HEK293 (cell line): ENCODE results near the gene TNFAIP2.

Experiments used
- PATZ1 ChIP-seq: fragments of 450-650 bp; formaldehyde crosslinking; IDR thresholded peaks from 2 replicates; pipeline ENCODE4 v1.5.1; 2016; ENCODE audit warnings: missing biosample characterization, missing genetic modification characterization
- PRDM10 ChIP-seq: fragments of 450-650 bp; formaldehyde crosslinking; IDR thresholded peaks from 2 replicates; pipeline ENCODE4 v1.5.1; 2016; ENCODE audit warnings: missing biosample characterization, missing genetic modification characterization
- REPIN1 ChIP-seq: fragments of 450-650 bp; formaldehyde crosslinking; IDR thresholded peaks from 2 replicates; pipeline ENCODE4 v1.5.1; 2017; ENCODE audit warnings: missing biosample characterization, missing genetic modification characterization, low read depth
- SALL2 ChIP-seq: fragments of 450-650 bp; formaldehyde crosslinking; IDR thresholded peaks from 2 replicates; pipeline ENCODE4 v1.5.0; 2017; ENCODE audit warnings: missing biosample characterization, mild to moderate bottlenecking, missing genetic modification characterization, borderline replicate concordance
- SP2 ChIP-seq: fragments of 450-650 bp; formaldehyde crosslinking; IDR thresholded peaks from 2 replicates; pipeline ENCODE4 v1.5.1; 2016; ENCODE audit warnings: missing biosample characterization, missing genetic modification characterization
- WT1 ChIP-seq: fragments of 450-650 bp; formaldehyde crosslinking; IDR thresholded peaks from 2 replicates; pipeline ENCODE4 v1.5.1; 2016; ENCODE audit warnings: missing biosample characterization, missing genetic modification characterization
- YY1 ChIP-seq: fragments of 450-650 bp; formaldehyde crosslinking; IDR thresholded peaks from 2 replicates; pipeline ENCODE4 v1.5.1; 2018; ENCODE audit warnings: missing biosample characterization, missing genetic modification characterization
- ZNF10 ChIP-seq: fragments of 450-650 bp; formaldehyde crosslinking; IDR thresholded peaks from 2 replicates; pipeline ENCODE4 v1.5.1; 2017; ENCODE audit warnings: missing biosample characterization, missing genetic modification characterization
- ZNF121 ChIP-seq: fragments of 450-650 bp; formaldehyde crosslinking; IDR thresholded peaks from 2 replicates; pipeline ENCODE4 v1.5.1; 2016; ENCODE audit warnings: missing biosample characterization, missing genetic modification characterization
- ZNF202 ChIP-seq: fragments of 450-650 bp; formaldehyde crosslinking; IDR thresholded peaks from 2 replicates; pipeline ENCODE4 v1.5.1; 2016; ENCODE audit warnings: missing biosample characterization, missing genetic modification characterization, borderline replicate concordance
- ZNF223 ChIP-seq: fragments of 450-650 bp; formaldehyde crosslinking; IDR thresholded peaks from 2 replicates; pipeline ENCODE4 v1.5.1; 2016; ENCODE audit warnings: missing biosample characterization, missing genetic modification characterization
- ZNF26 ChIP-seq: fragments of 450-650 bp; formaldehyde crosslinking; IDR thresholded peaks from 2 replicates; pipeline ENCODE4 v1.5.1; 2016; ENCODE audit warnings: missing biosample characterization, missing genetic modification characterization
- ZNF335 ChIP-seq: fragments of 450-650 bp; formaldehyde crosslinking; conservative IDR thresholded peaks from 2 replicates; pipeline ENCODE4 v1.5.1; 2016; ENCODE audit warnings: missing biosample characterization, missing genetic modification characterization
- ZNF398 ChIP-seq: fragments of 450-650 bp; formaldehyde crosslinking; IDR thresholded peaks from 2 replicates; pipeline ENCODE4 v1.5.1; 2017; ENCODE audit warnings: missing biosample characterization, missing genetic modification characterization
- ZNF404 ChIP-seq: fragments of 450-650 bp; formaldehyde crosslinking; IDR thresholded peaks from 2 replicates; pipeline ENCODE4 v1.5.1; 2017; ENCODE audit warnings: missing biosample characterization, missing genetic modification characterization
- ZNF426 ChIP-seq: fragments of 450-650 bp; formaldehyde crosslinking; IDR thresholded peaks from 2 replicates; pipeline ENCODE4 v1.5.1; 2017; ENCODE audit warnings: missing biosample characterization, missing genetic modification characterization, mild to moderate bottlenecking, inconsistent platforms, moderate library complexity
- ZNF433 ChIP-seq: fragments of 450-650 bp; formaldehyde crosslinking; IDR thresholded peaks from 2 replicates; pipeline ENCODE4 v1.5.1; 2016; ENCODE audit warnings: missing biosample characterization, missing genetic modification characterization, low read depth
- ZNF449 ChIP-seq: fragments of 450-650 bp; formaldehyde crosslinking; IDR thresholded peaks from 2 replicates; pipeline ENCODE4 v1.5.1; 2017; ENCODE audit warnings: missing biosample characterization, mild to moderate bottlenecking, missing genetic modification characterization, moderate library complexity
- ZNF530 ChIP-seq: fragments of 450-650 bp; formaldehyde crosslinking; IDR thresholded peaks from 2 replicates; pipeline ENCODE4 v1.5.1; 2016; ENCODE audit warnings: low read depth, missing biosample characterization, missing genetic modification characterization
- ZNF670 ChIP-seq: fragments of 450-650 bp; formaldehyde crosslinking; IDR thresholded peaks from 2 replicates; pipeline ENCODE4 v1.5.1; 2016; ENCODE audit warnings: missing biosample characterization, missing genetic modification characterization, low read depth
- ZNF747 ChIP-seq: fragments of 450-650 bp; formaldehyde crosslinking; IDR thresholded peaks from 2 replicates; pipeline ENCODE4 v1.5.1; 2016; ENCODE audit warnings: missing biosample characterization, missing genetic modification characterization
- TF ChIP-seq, protein P1 (sequence below): fragments of 450-650 bp; formaldehyde crosslinking; IDR thresholded peaks from 2 replicates; pipeline ENCODE4 v1.5.1; 2016; ENCODE audit warnings: missing biosample characterization, missing genetic modification characterization, low read depth
- TF ChIP-seq, protein P2 (sequence below): fragments of 450-650 bp; formaldehyde crosslinking; IDR thresholded peaks from 2 replicates; pipeline ENCODE4 v1.5.1; 2016; ENCODE audit warnings: missing biosample characterization, missing genetic modification characterization

TNFAIP2 gene

DNA sequence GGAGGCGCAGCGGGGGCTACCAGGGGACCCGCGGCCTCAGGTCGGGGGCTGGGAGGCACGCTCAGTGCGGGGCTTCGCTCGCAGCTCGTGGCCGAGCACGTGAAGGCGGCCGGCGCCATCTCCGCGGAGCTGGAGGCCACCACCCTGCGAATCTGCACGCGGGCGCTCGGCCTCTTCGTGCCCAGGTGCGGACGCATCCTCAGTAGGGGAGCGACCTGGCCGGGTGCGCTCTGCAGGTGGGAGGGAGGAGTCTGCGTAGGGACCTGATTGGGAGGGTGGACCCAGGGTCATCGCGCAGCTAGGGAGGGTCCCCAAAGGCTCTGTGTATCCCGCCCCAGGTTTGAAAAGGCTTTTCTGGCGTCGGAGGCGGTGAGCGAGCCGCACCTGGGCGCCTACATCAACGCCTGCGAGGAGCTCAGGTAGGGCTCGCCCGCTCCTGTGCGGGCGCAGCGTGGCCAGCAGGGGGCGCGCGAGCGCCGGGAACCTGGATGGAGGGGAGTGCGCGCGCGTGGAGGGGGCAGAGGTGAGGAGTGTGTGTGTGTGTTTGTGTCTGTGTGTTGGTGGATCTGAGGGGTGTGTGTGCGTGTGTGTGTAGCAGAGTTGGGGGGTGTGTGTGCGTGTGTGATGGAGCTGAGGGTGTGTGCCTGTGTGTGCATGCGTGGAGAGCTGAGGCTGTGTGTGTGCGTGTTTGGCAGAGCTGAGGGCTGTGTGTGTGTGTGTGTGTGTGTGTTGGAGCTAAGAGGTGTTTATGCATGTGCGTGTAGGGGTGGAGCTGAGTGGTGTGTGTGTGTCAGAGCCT, 18.4 kb upstream of the TNFAIP2 start (continued):
- no peak for TF ChIP-seq ZNF10 (tag by site-specific recombination)
- peak; percentile 79 for TF ChIP-seq ZNF223 (tag by site-specific recombination)
- no peak for TF ChIP-seq ZNF202 (tag by site-specific recombination)
- TF ChIP-seq PRDM10 = peak; percentile 55
- TF ChIP-seq PATZ1 = peak; percentile 98
- TF ChIP-seq, protein P1, sequence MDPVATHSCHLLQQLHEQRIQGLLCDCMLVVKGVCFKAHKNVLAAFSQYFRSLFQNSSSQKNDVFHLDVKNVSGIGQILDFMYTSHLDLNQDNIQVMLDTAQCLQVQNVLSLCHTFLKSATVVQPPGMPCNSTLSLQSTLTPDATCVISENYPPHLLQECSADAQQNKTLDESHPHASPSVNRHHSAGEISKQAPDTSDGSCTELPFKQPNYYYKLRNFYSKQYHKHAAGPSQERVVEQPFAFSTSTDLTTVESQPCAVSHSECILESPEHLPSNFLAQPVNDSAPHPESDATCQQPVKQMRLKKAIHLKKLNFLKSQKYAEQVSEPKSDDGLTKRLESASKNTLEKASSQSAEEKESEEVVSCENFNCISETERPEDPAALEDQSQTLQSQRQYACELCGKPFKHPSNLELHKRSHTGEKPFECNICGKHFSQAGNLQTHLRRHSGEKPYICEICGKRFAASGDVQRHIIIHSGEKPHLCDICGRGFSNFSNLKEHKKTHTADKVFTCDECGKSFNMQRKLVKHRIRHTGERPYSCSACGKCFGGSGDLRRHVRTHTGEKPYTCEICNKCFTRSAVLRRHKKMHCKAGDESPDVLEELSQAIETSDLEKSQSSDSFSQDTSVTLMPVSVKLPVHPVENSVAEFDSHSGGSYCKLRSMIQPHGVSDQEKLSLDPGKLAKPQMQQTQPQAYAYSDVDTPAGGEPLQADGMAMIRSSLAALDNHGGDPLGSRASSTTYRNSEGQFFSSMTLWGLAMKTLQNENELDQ (tag by site-specific recombination) = no peak
- peak; percentile 57; the same call in 1 of the 2 replicates for TF ChIP-seq ZNF449 (tag by site-specific recombination)
- TF ChIP-seq ZNF426 (tag by site-specific recombination) = no peak
- peak; percentile 70; the same call in 1 of the 2 replicates for TF ChIP-seq WT1 (tag by site-specific recombination)
- TF ChIP-seq ZNF404 (tag by site-specific recombination) = no peak
- TF ChIP-seq ZNF433 (tag by site-specific recombination) = no peak
- peak; percentile 80; the same call in 1 of the 2 replicates for TF ChIP-seq SALL2 (tag by site-specific recombination)
- TF ChIP-seq ZNF398 (tag by site-specific recombination) = peak; percentile 92
- peak; percentile 86; the same call in 1 of the 2 replicates for TF ChIP-seq ZNF670 (tag by site-specific recombination)
- TF ChIP-seq, protein P2, sequence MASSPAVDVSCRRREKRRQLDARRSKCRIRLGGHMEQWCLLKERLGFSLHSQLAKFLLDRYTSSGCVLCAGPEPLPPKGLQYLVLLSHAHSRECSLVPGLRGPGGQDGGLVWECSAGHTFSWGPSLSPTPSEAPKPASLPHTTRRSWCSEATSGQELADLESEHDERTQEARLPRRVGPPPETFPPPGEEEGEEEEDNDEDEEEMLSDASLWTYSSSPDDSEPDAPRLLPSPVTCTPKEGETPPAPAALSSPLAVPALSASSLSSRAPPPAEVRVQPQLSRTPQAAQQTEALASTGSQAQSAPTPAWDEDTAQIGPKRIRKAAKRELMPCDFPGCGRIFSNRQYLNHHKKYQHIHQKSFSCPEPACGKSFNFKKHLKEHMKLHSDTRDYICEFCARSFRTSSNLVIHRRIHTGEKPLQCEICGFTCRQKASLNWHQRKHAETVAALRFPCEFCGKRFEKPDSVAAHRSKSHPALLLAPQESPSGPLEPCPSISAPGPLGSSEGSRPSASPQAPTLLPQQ (tag by site-specific recombination) = peak; percentile 77
- 0 out of 2 replicates have a peak, but pooled peaks have one; percentile 37 for TF ChIP-seq ZNF121 (tag by site-specific recombination)
- 0 out of 2 replicates have a peak, but pooled peaks have one; percentile 89 for TF ChIP-seq REPIN1
- TF ChIP-seq ZNF335 = peak; percentile 71
- no peak; the same call in 1 of the 2 replicates for TF ChIP-seq ZNF747
- no peak; the same call in 1 of the 2 replicates for TF ChIP-seq YY1 (tag by site-specific recombination)
- TF ChIP-seq ZNF530 (tag by site-specific recombination) = no peak
- 0 out of 2 replicates have a peak, but pooled peaks have one; percentile 33 for TF ChIP-seq SP2 (tag by site-specific recombination)
- TF ChIP-seq ZNF26 (tag by site-specific recombination) = no peak
